Naive thymus-derived CD4-positive, alpha-beta T cell (primary cell): ENCODE data around the gene PPP6R3. TPM values are rescaled to one million over a fixed set of nuclear protein-coding genes. Genes with fewer than 3 reads are reported as not detected.
"Not testable (repeated sequence)": the region's sequence is repeated elsewhere in the genome, so short reads cannot be mapped to it uniquely, and the experiment has no call there.

Experiments used
- ATAC-seq: fragments of 150-1000 bp; cut with Tn5 transposase; 2 replicates; pipeline ENCODE4 v1.10.0; 2021; ENCODE audit warnings: mild to moderate bottlenecking, moderate library complexity
- CTCF ChIA-PET: fragments of 350-600 bp; sonication (Branson Sonifier 250); formaldehyde crosslinking; loops from one replicate; lab custom pipeline; 2021; ENCODE audit warnings: antibody characterized with exemption; lab: Charles Lee
- POLR2A ChIA-PET: fragments of 350-600 bp; sonication (Branson Sonifier 250); formaldehyde crosslinking; loops from one replicate; lab custom pipeline; 2021; ENCODE audit warnings: antibody characterized with exemption, inconsistent platforms; lab: Charles Lee
- DNase-seq, 9 donors: peaks; one replicate each; pipeline versions ENCODE4 v3.0.0 to v3.0.0-alpha.2; 2020 to 2022; ENCODE audit warnings: mixed read lengths in 1 of 9
- H3K27ac ChIP-seq: one replicate; pipeline ENCODE4 v1.7.0; 2013; ENCODE audit warnings: mild to moderate bottlenecking, low read depth, low read length, moderate library complexity
- H3K27me3 ChIP-seq, 2 donors: one replicate each; pipeline ENCODE4 v1.7.0; 2013; ENCODE audit warnings: low read length in 2 of 2, mild to moderate bottlenecking in 2 of 2, moderate library complexity in 2 of 2; ENCODE audit not compliant: control insufficient read depth in 2 of 2, insufficient read depth in 2 of 2
- H3K36me3 ChIP-seq, 3 experiments: 1 replicate in 2 of 3; 2 replicates in 1 of 3; pipeline ENCODE4 v1.7.0; 2013; ENCODE audit warnings: low read length in 3 of 3, mild to moderate bottlenecking in 3 of 3, moderate library complexity in 1 of 3; ENCODE audit not compliant: insufficient read depth in 3 of 3, control insufficient read depth in 2 of 3
- H3K4me1 ChIP-seq, 2 donors: one replicate each; pipeline ENCODE4 v1.7.0; 2013; ENCODE audit warnings: low read length in 2 of 2, mild to moderate bottlenecking in 2 of 2, moderate library complexity in 1 of 2; ENCODE audit not compliant: control insufficient read depth in 2 of 2, insufficient read depth in 2 of 2
- H3K4me3 ChIP-seq: 2 replicates; pipeline ENCODE4 v1.7.0; 2013; ENCODE audit warnings: mild to moderate bottlenecking, low read length
- H3K9me3 ChIP-seq, 3 experiments: 1 replicate in 2 of 3; 2 replicates in 1 of 3; pipeline ENCODE4 v1.7.0; 2013; ENCODE audit warnings: low read length in 3 of 3; ENCODE audit not compliant: control insufficient read depth in 2 of 3
- H3K27ac Mint-ChIP-seq, 9 donors: one replicate each; pipeline ENCODE4 v1.8.0; 2020 to 2022; ENCODE audit warnings: mixed read lengths in 9 of 9, mild to moderate bottlenecking in 8 of 9, moderate library complexity in 5 of 9, inconsistent platforms in 2 of 9
- H3K27me3 Mint-ChIP-seq, 5 donors: one replicate each; pipeline ENCODE4 v1.8.0; 2021 to 2022; ENCODE audit warnings: mixed read lengths in 5 of 5, mild to moderate bottlenecking in 1 of 5
- H3K36me3 Mint-ChIP-seq, 5 donors: one replicate each; pipeline ENCODE4 v1.8.0; 2020 to 2022; ENCODE audit warnings: mixed read lengths in 5 of 5, mild to moderate bottlenecking in 3 of 5, inconsistent platforms in 1 of 5
- H3K4me1 Mint-ChIP-seq, 7 donors: one replicate each; pipeline ENCODE4 v1.8.0; 2020 to 2022; ENCODE audit warnings: mixed read lengths in 7 of 7, mild to moderate bottlenecking in 3 of 7, inconsistent platforms in 1 of 7
- H3K4me3 Mint-ChIP-seq, 10 donors: one replicate each; pipeline ENCODE4 v1.8.0; 2020 to 2022; ENCODE audit warnings: mild to moderate bottlenecking in 10 of 10, mixed read lengths in 10 of 10, moderate library complexity in 6 of 10, inconsistent platforms in 2 of 10
- H3K9me3 Mint-ChIP-seq, 11 donors: one replicate each; pipeline ENCODE4 v1.8.0; 2020 to 2022; ENCODE audit warnings: mixed read lengths in 11 of 11, mild to moderate bottlenecking in 4 of 11, inconsistent platforms in 1 of 11, moderate library complexity in 1 of 11
- intact Hi-C, 2 donors: fragments of 100-400 bp; cut with micrococcal nuclease; formaldehyde crosslinking; loops; one replicate each; pipeline ENCODE4 v1.15.1; 2023
- polyA plus RNA-seq, 2 donors: library from polyadenylated mRNA; unstranded; fragments of 300-500 nt; fragmentation: Illumina TruSeq; gene quantifications; one replicate each; pipeline ENCODE4 v1.2.3, GENCODE V29; 2021
- total RNA-seq, 6 experiments: library from RNA in 5 of 6; stranded (reverse) in 5 of 6; gene quantifications; 1 replicate in 5 of 6; 2 replicates in 1 of 6; pipeline ENCODE4 v1.2.3 and lab custom pipeline; 2021 to 2026

The PPP6R3 gene
- total and polyA plus RNA-seq, 7 experiments from 2014 or later: 43.5 to 159 (median 133) TPM

GRCh38 chr11:68433541-68433940 lies 27.0 kb upstream of the PPP6R3 start:
- no peak overlapping the region for H3K27ac Mint-ChIP-seq
- intact Hi-C loops: no loop called here
- H3K4me3 Mint-ChIP-seq: no peak overlapping the region
- H3K27ac ChIP-seq: no peak overlapping the region
- H3K36me3 Mint-ChIP-seq: peaks cover 7 to 25% (median 16%) of the 10 kb centered on the region in 5 donors
- peaks cover 0 to 4% (median 0%) of the 10 kb centered on the region in 7 donors for H3K4me1 Mint-ChIP-seq
- H3K4me1 ChIP-seq: no peaks in the 10 kb centered on the region
- H3K4me3 ChIP-seq: no peak overlapping the region
- H3K27me3 Mint-ChIP-seq: no peaks in the 10 kb centered on the region
- H3K9me3 ChIP-seq: peaks cover 0 to 11% (median 3%) of the 10 kb centered on the region in 3 experiments
- no peaks in the 10 kb centered on the region for H3K27me3 ChIP-seq
- no peak for ATAC-seq
- CTCF ChIA-PET: no interaction called here
- peaks cover 0 to 22% (median 13%) of the 10 kb centered on the region in 11 donors for H3K9me3 Mint-ChIP-seq
- POLR2A ChIA-PET: no interaction called here
- H3K36me3 ChIP-seq: peaks cover 0 to 8% (median 0%) of the 10 kb centered on the region in 3 experiments
- no peak for DNase-seq

GRCh38 chr11:68434159-68434558 lies 26.4 kb upstream of the PPP6R3 start:
- Mint-ChIP-seq H3K36me3 (peaks cover 6 to 21% (median 12%) of the 10 kb centered on the region in 5 donors), H3K9me3 (peaks cover 0 to 17% (median 12%) of the 10 kb centered on the region in 11 donors)
- H3K9me3 ChIP-seq, H3K27me3 ChIP-seq, H3K27ac Mint-ChIP-seq, ATAC-seq, H3K27ac ChIP-seq, H3K36me3 ChIP-seq, intact Hi-C loops, DNase-seq, H3K27me3 Mint-ChIP-seq, H3K4me3 ChIP-seq, CTCF ChIA-PET, POLR2A ChIA-PET, H3K4me1 ChIP-seq, H3K4me1 Mint-ChIP-seq, H3K4me3 Mint-ChIP-seq: not testable (repeated sequence)

DNA sequence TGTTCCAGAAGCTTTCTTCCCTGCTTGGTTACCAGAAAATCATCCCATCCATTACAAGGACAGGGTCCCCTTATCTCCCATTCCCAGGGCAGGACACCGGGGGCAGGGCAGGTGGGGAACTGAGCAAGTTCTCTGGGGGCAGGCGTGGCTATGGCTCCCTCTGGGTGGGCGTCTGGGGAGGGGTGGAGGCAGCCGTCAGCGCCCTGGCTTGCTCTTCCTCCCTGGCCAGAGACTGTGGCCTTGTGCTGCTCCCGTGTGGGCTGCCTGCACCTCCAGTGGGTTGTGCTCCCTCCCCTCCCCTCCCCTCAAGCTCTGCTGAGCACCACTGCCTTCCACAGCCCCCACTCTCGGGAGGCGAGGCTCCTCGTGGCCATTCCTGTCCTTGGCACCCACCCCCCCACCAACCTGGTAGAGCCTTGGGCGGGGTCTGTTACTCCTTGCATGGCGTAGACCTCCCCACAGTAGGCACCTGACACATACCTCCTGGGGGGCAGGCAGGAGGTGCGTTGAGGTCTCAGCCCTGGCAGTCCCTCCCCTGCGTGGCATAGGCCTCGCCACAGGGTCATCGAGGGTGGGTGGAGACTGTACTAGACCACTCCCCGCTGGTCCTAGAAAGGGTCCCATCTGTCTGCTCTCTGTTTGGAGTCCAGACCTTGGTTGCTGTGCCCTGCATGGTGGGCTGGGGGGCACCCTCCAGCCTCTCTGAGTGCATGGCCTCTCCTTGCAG lies 24.2 kb upstream of the PPP6R3 start:
- ChIA-PET CTCF (no interaction called here), POLR2A (no interaction called here)
- Mint-ChIP-seq H3K4me1 (peaks cover 0 to 4% (median 0%) of the 10 kb centered on the region in 7 donors), H3K27me3 (no peaks in the 10 kb centered on the region), H3K4me3 (no peak overlapping the region), H3K36me3 (peaks cover 0 to 7% (median 0%) of the 10 kb centered on the region in 5 donors), H3K27ac (no peak overlapping the region), H3K9me3 (no peaks in the 10 kb centered on the region)
- DNase-seq (no peak), ATAC-seq (no peak)
- Histone ChIP-seq H3K36me3 (no peaks in the 10 kb centered on the region), H3K9me3 (no peaks in the 10 kb centered on the region), H3K27ac (no peak overlapping the region), H3K4me3 (no peak overlapping the region), H3K4me1 (no peaks in the 10 kb centered on the region), H3K27me3 (no peaks in the 10 kb centered on the region)
- intact Hi-C loops: no loop called here

GRCh38 chr11:68436985-68437926 lies 23.3 kb upstream of the PPP6R3 start:
- CTCF ChIA-PET: no interaction called here
- peaks cover 0 to 4% (median 0%) of the 10 kb centered on the region in 7 donors for H3K4me1 Mint-ChIP-seq
- H3K27me3 Mint-ChIP-seq: no peaks in the 10 kb centered on the region

GRCh38 chr11:68437927-68438657 lies 22.5 kb upstream of the PPP6R3 start:
- H3K27ac Mint-ChIP-seq: no peak overlapping the region
- H3K36me3 Mint-ChIP-seq: peaks cover 0 to 5% (median 0%) of the 10 kb centered on the region in 5 donors
- intact Hi-C loops: no loop called here
- H3K4me3 Mint-ChIP-seq: no peak overlapping the region
- H3K27ac ChIP-seq: no peak overlapping the region
- no peak overlapping the region for H3K4me3 ChIP-seq
- no peaks in the 10 kb centered on the region for H3K9me3 ChIP-seq
- H3K27me3 Mint-ChIP-seq: no peaks in the 10 kb centered on the region
- no peaks in the 10 kb centered on the region for H3K4me1 ChIP-seq
- H3K9me3 Mint-ChIP-seq: no peaks in the 10 kb centered on the region
- CTCF ChIA-PET: no interaction called here
- no peak for ATAC-seq
- H3K27me3 ChIP-seq: no peaks in the 10 kb centered on the region
- no peak for DNase-seq
- POLR2A ChIA-PET: no interaction called here
- peaks cover 0 to 4% (median 0%) of the 10 kb centered on the region in 7 donors for H3K4me1 Mint-ChIP-seq
- H3K36me3 ChIP-seq: no peaks in the 10 kb centered on the region

More at GRCh38 chr11:68436985-68437926, 23.3 kb upstream of the PPP6R3 start:
- intact Hi-C loops: no loop called here
- Histone ChIP-seq H3K27ac (no peak overlapping the region), H3K9me3 (no peaks in the 10 kb centered on the region), H3K4me1 (no peaks in the 10 kb centered on the region), H3K27me3 (no peaks in the 10 kb centered on the region), H3K36me3 (no peaks in the 10 kb centered on the region), H3K4me3 (no peak overlapping the region)
- Mint-ChIP-seq H3K9me3 (no peaks in the 10 kb centered on the region), H3K36me3 (peaks cover 0 to 5% (median 0%) of the 10 kb centered on the region in 5 donors), H3K4me3 (no peak overlapping the region), H3K27ac (no peak overlapping the region)
- ATAC-seq: peak; percentile 68
- no peak for DNase-seq
- POLR2A ChIA-PET: no interaction called here

GRCh38 chr11:68438658-68439259 lies 21.8 kb upstream of the PPP6R3 start:
- Histone ChIP-seq H3K27ac (no peak overlapping the region), H3K9me3 (no peaks in the 10 kb centered on the region), H3K4me3 (no peak overlapping the region), H3K4me1 (no peaks in the 10 kb centered on the region), H3K36me3 (no peaks in the 10 kb centered on the region), H3K27me3 (no peaks in the 10 kb centered on the region)
- no peak for DNase-seq
- Mint-ChIP-seq H3K27me3 (no peaks in the 10 kb centered on the region), H3K4me3 (no peak overlapping the region), H3K9me3 (no peaks in the 10 kb centered on the region), H3K27ac (no peak overlapping the region), H3K4me1 (peaks cover 0 to 4% (median 0%) of the 10 kb centered on the region in 7 donors), H3K36me3 (peaks cover 0 to 5% (median 0%) of the 10 kb centered on the region in 5 donors)
- ATAC-seq: no peak
- intact Hi-C loops: no loop called here
- CTCF ChIA-PET: no interaction called here
- POLR2A ChIA-PET: no interaction called here
